HCT116 (cell line): ENCODE data around the gene APOL3. TPM values are rescaled to one million over a fixed set of nuclear protein-coding genes. Genes with fewer than 3 reads are reported as not detected.

ENCODE experiments used
- ATAC-seq: fragments of 200-7000 bp; cut with Tn5 transposase; 2 replicates; pipeline ENCODE4 v1.9.1; 2020; ENCODE audit warnings: mild to moderate bottlenecking, moderate library complexity
- BruUV-seq: library from RNA; stranded (reverse); fragments of 400-500 nt; replicated peaks from 2 replicates; lab custom pipeline; 2021; lab: Mats Ljungman, UMichigan
- CTCF ChIA-PET: fragments of 300-600 bp; sonication (Branson Sonifier 250); formaldehyde crosslinking; loops from one replicate; lab custom pipeline; 2021; ENCODE audit warnings: antibody characterized with exemption; lab: Charles Lee
- POLR2A ChIA-PET: fragments of 300-600, 350-600 bp; sonication (Branson Sonifier 250); formaldehyde crosslinking; loops from one replicate; lab custom pipeline; 2021; ENCODE audit warnings: antibody characterized with exemption; lab: Charles Lee
- RAD21 ChIA-PET, 2 experiments: fragments of 300-600 bp; sonication (Branson Sonifier 250); formaldehyde crosslinking; loops; one replicate each; lab custom pipeline; 2023; ENCODE audit warnings: low total read pairs in 2 of 2; ENCODE audit not compliant: uncharacterized antibody in 2 of 2, unreplicated experiment in 2 of 2, low non-redundant PET in 1 of 2; lab: Charles Lee
- DNase-seq: peaks from one replicate; pipeline ENCODE4 v3.0.0-alpha.2; 2010; ENCODE audit warnings: low read depth, low spot score
- H2AFZ ChIP-seq: fragments of 200-600 bp; shearing (Covaris generic), sonication (generic); 2 replicates; pipeline ENCODE4 v1.6.1; 2017; ENCODE audit warnings: low read depth, mixed run types, mixed read lengths, antibody characterized with exemption, low read length; ENCODE audit not compliant: poor library complexity, severe bottlenecking
- H3K27ac ChIP-seq: 2 replicates; pipeline ENCODE4 v1.5.1; 2012; ENCODE audit warnings: low read depth, low read length
- H3K27me3 ChIP-seq: fragments of 200-600 bp; sonication (generic); 2 replicates; pipeline ENCODE4 v1.6.1; 2016; ENCODE audit warnings: mixed run types, low read length, mixed read lengths; ENCODE audit not compliant: insufficient read depth
- H3K36me3 ChIP-seq, 2 experiments: fragments of 200-500 bp in 1 of 2; fragments of 200-600 bp in 1 of 2; sonication (Bioruptor generic) in 1 of 2; sonication (generic) in 1 of 2; 2 replicates each; pipeline versions ENCODE4 v1.5.1 to v1.6.1; 2014 to 2016; ENCODE audit warnings: low read length in 2 of 2, inconsistent platforms in 1 of 2, mixed read lengths in 1 of 2, mixed run types in 1 of 2; ENCODE audit not compliant: insufficient read depth in 2 of 2, control insufficient read depth in 1 of 2
- H3K4me1 ChIP-seq, 2 experiments: fragments of 200-600 bp in 1 of 2; sonication (generic) in 1 of 2; 2 replicates each; pipeline versions ENCODE4 v1.5.1 to v1.6.1; 2012 to 2017; ENCODE audit warnings: low read length in 2 of 2, inconsistent platforms in 1 of 2, mild to moderate bottlenecking in 1 of 2, mixed read lengths in 1 of 2, mixed run types in 1 of 2, moderate library complexity in 1 of 2; ENCODE audit not compliant: insufficient read depth in 2 of 2, control insufficient read depth in 1 of 2
- H3K4me2 ChIP-seq: fragments of 200-600 bp; sonication (generic); 2 replicates; pipeline ENCODE4 v1.6.1; 2017; ENCODE audit warnings: mixed run types, low read length, mixed read lengths
- H3K4me3 ChIP-seq, 2 experiments: fragments of 200-600 bp in 1 of 2; sonication (generic) in 1 of 2; replicated peaks in 1 of 2; 2 replicates each; pipeline ENCODE4 v1.5.1; 2011 to 2016; ENCODE audit warnings: low read length in 2 of 2, control low read depth in 1 of 2, low read depth in 1 of 2, mild to moderate bottlenecking in 1 of 2, mixed read lengths in 1 of 2, mixed run types in 1 of 2
- H3K79me2 ChIP-seq: fragments of 200-600 bp; sonication (generic); 2 replicates; pipeline ENCODE4 v1.6.1; 2017; ENCODE audit warnings: mild to moderate bottlenecking, mixed run types, low read length, moderate library complexity, mixed read lengths; ENCODE audit not compliant: insufficient read depth
- H3K9ac ChIP-seq: fragments of 200-600 bp; sonication (generic); 2 replicates; pipeline ENCODE4 v1.6.1; 2016; ENCODE audit warnings: low read length, mixed read lengths
- H3K9me2 ChIP-seq: fragments of 200-600 bp; sonication (generic), shearing (Covaris generic); 2 replicates; pipeline ENCODE4 v1.6.1; 2017; ENCODE audit warnings: mixed run types, mild to moderate bottlenecking, moderate library complexity; ENCODE audit not compliant: insufficient read depth
- H3K9me3 ChIP-seq, 2 experiments: fragments of 200-500 bp in 1 of 2; fragments of 200-600 bp in 1 of 2; sonication (Bioruptor generic) in 1 of 2; sonication (generic) in 1 of 2; 2 replicates each; pipeline ENCODE4 v1.6.1; 2014 to 2017; ENCODE audit warnings: low read length in 2 of 2, mixed read lengths in 2 of 2, inconsistent platforms in 1 of 2, low read depth in 1 of 2, mild to moderate bottlenecking in 1 of 2, mixed run types in 1 of 2, moderate library complexity in 1 of 2; ENCODE audit not compliant: control insufficient read depth in 1 of 2, insufficient read depth in 1 of 2
- H4K20me1 ChIP-seq: fragments of 200-600 bp; sonication (generic), shearing (Covaris generic); 2 replicates; pipeline ENCODE4 v1.6.1; 2017; ENCODE audit warnings: mixed run types, mild to moderate bottlenecking, moderate library complexity; ENCODE audit not compliant: insufficient read depth
- CEBPB ChIP-seq: IDR thresholded peaks from 2 replicates; pipeline ENCODE4 v1.6.1; 2012; ENCODE audit warnings: low read depth
- EGR1 ChIP-seq: IDR thresholded peaks from 2 replicates; pipeline ENCODE4 v1.6.1; 2012; ENCODE audit warnings: low read depth
- ELF1 ChIP-seq: IDR thresholded peaks from 2 replicates; pipeline ENCODE4 v1.6.1; 2012; ENCODE audit warnings: low read depth, borderline replicate concordance
- EZH2 ChIP-seq: fragments of 200-600 bp; sonication (generic); IDR thresholded peaks from 2 replicates; pipeline ENCODE4 v1.6.1; 2017; ENCODE audit warnings: antibody characterized with exemption, mixed run types
- JUND ChIP-seq: IDR thresholded peaks from 2 replicates; pipeline ENCODE4 v1.6.1; 2012
- POLR2A ChIP-seq: IDR thresholded peaks from 2 replicates; pipeline ENCODE4 v1.7.0; 2011; ENCODE audit warnings: borderline replicate concordance; ENCODE audit not compliant: insufficient read depth, insufficient read length; ENCODE audit errors: extremely low read depth
- POLR2AphosphoS5 ChIP-seq: IDR thresholded peaks from 2 replicates; pipeline ENCODE4 v1.6.1; 2011; ENCODE audit warnings: mild to moderate bottlenecking, low read depth, low read length, moderate library complexity
- RAD21 ChIP-seq: IDR thresholded peaks from 2 replicates; pipeline ENCODE4 v1.6.1; 2012; ENCODE audit warnings: low read depth, mild to moderate bottlenecking
- SIN3A ChIP-seq: IDR thresholded peaks from 2 replicates; pipeline ENCODE4 v1.6.1; 2012; ENCODE audit warnings: low read depth
- SRF ChIP-seq: IDR thresholded peaks from 2 replicates; pipeline ENCODE4 v1.6.1; 2012; ENCODE audit warnings: low read depth
- YY1 ChIP-seq: IDR thresholded peaks from 2 replicates; pipeline ENCODE4 v1.6.1; 2011; ENCODE audit warnings: low read length, low read depth, moderate library complexity, mild to moderate bottlenecking; ENCODE audit not compliant: insufficient replicate concordance; ENCODE audit errors: extremely low read depth
- ZFX ChIP-seq: fragments of 450-650 bp; IDR thresholded peaks from 2 replicates; pipeline ENCODE4 v1.6.1; 2017
- intact Hi-C: fragments of 100-400 bp; cut with micrococcal nuclease; formaldehyde crosslinking; loops from 2 replicates; pipeline ENCODE4 v1.10.0; 2022
- total RNA-seq: library from RNA; stranded (reverse); gene quantifications from one replicate; pipeline ENCODE4 v1.2.1, GENCODE V29; 2021; ENCODE audit not compliant: unreplicated experiment
- TF ChIP-seq, protein P1 (sequence below): IDR thresholded peaks from 2 replicates; pipeline ENCODE4 v1.6.1; 2012
- TF ChIP-seq, protein P2 (sequence below): IDR thresholded peaks from 2 replicates; pipeline ENCODE4 v1.6.1; 2011; ENCODE audit warnings: mild to moderate bottlenecking, low read length, moderate library complexity; ENCODE audit not compliant: insufficient replicate concordance; ENCODE audit errors: extremely low read depth
- TF ChIP-seq, protein P3 (sequence below), 3 experiments: fragments of 200-600 bp in 1 of 3; sonication (generic) in 1 of 3; IDR thresholded peaks in 2 of 3; conservative IDR thresholded peaks in 1 of 3; 2 replicates each; pipeline ENCODE4 v1.5.1; 2012 to 2017; ENCODE audit warnings: low read depth in 2 of 3, low read length in 2 of 3, antibody characterized with exemption in 1 of 3, borderline replicate concordance in 1 of 3, control low read depth in 1 of 3, mild to moderate bottlenecking in 1 of 3, mixed read lengths in 1 of 3, mixed run types in 1 of 3, moderate library complexity in 1 of 3; ENCODE audit not compliant: insufficient read depth in 1 of 3

APOL3 gene
- total RNA-seq, 1 experiment from 2014 or later: 0.49 TPM

DNA sequence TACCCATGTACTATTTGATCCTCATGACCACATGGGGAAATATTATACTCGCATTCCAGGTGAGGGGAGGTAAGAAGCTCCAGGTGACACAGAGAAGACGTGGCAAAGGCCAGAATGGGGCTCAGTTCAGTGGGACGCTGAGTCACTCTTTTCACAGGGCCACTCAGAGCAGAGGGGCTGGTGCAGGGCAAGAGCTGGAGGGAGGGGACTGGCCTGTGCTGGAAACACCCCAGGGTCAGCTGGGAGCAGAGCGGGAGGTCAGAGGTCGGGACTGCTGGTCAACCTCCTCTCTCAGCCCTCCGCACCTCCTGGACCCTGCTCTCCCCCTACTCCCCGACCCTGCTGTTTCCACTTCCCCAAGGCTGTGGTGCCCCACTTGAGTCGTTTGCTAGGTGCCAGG lies 12.1 kb downstream of the APOL3 start:
- no peak overlapping the region for H3K27ac ChIP-seq
- no peak overlapping the region for H3K4me2 ChIP-seq
- no peaks in the 10 kb centered on the region for H4K20me1 ChIP-seq
- no peaks in the 10 kb centered on the region for H3K27me3 ChIP-seq
- POLR2A ChIA-PET: no interaction called here
- intact Hi-C loops: loop anchor here (5.0 to 10.0 kb wide), 2 partner anchors 76 to 129 kb away; no protein-coding TSS in a partner anchor
- CTCF ChIA-PET: no interaction called here
- H3K9me3 ChIP-seq: no peaks in the 10 kb centered on the region
- TF ChIP-seq, protein P1, sequence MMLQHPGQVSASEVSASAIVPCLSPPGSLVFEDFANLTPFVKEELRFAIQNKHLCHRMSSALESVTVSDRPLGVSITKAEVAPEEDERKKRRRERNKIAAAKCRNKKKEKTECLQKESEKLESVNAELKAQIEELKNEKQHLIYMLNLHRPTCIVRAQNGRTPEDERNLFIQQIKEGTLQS: no peak
- no peak for TF ChIP-seq SIN3A
- TF ChIP-seq POLR2A: no peak
- no peak for TF ChIP-seq YY1
- TF ChIP-seq CEBPB: no peak
- TF ChIP-seq, protein P2, sequence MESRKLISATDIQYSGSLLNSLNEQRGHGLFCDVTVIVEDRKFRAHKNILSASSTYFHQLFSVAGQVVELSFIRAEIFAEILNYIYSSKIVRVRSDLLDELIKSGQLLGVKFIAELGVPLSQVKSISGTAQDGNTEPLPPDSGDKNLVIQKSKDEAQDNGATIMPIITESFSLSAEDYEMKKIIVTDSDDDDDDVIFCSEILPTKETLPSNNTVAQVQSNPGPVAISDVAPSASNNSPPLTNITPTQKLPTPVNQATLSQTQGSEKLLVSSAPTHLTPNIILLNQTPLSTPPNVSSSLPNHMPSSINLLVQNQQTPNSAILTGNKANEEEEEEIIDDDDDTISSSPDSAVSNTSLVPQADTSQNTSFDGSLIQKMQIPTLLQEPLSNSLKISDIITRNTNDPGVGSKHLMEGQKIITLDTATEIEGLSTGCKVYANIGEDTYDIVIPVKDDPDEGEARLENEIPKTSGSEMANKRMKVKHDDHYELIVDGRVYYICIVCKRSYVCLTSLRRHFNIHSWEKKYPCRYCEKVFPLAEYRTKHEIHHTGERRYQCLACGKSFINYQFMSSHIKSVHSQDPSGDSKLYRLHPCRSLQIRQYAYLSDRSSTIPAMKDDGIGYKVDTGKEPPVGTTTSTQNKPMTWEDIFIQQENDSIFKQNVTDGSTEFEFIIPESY: no peak
- TF ChIP-seq, all 23 proteins: peak for 0
- no peak overlapping the region for H3K9ac ChIP-seq
- no peak for DNase-seq
- no peak for ATAC-seq
- no TSS peak for BruUV-seq
- H3K36me3 ChIP-seq: no peaks in the 10 kb centered on the region
- RAD21 ChIA-PET: no interaction called here
- H2AFZ ChIP-seq: no peak overlapping the region
- no peaks in the 10 kb centered on the region for H3K4me1 ChIP-seq
- H3K79me2 ChIP-seq: no peaks in the 10 kb centered on the region
- H3K4me3 ChIP-seq: no peak overlapping the region
- no peaks in the 10 kb centered on the region for H3K9me2 ChIP-seq

DNA sequence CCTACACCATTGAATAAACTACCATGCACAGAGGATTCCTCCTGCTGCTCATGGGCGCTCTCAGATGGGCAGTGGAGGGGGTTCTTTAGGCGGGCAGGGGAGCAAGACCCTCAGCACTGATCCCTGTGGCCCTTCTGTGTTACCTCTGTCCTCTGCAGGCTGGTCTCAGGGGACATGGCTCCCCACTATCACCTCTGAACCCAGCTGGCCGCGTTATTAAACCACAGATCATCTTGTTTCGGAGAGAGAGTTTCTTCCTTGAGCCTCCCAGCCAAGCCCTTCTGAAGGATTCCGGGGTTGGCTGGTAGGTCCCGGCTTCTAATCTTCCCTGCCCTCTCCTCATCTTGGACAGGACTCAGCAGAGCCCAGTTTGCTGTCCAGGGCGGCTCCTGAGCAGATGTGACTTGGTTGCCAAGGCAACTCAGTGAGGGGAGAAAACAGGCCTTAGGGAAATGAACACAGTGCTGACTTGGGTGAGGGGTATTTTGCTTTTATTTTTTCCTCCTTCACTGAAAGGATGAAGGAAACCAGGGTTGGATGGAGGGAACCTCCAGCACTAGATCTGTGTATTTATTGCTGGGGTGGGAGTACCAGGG lies 13.3 kb downstream of the APOL3 start:
- H3K4me3 ChIP-seq: no peak overlapping the region
- intact Hi-C loops: loop anchor here (5.0 to 10.0 kb wide), 2 partner anchors 78 to 130 kb away; no protein-coding TSS in a partner anchor
- DNase-seq (no peak), ATAC-seq (no peak)
- ChIA-PET POLR2A (no interaction called here), RAD21 (no interaction called here), CTCF (no interaction called here)
- H3K79me2 ChIP-seq: no peaks in the 10 kb centered on the region
- no peaks in the 10 kb centered on the region for H3K4me1 ChIP-seq
- H3K9me3 ChIP-seq: no peaks in the 10 kb centered on the region
- no peak overlapping the region for H2AFZ ChIP-seq
- H3K9ac ChIP-seq: no peak overlapping the region
- H3K36me3 ChIP-seq: no peaks in the 10 kb centered on the region
- BruUV-seq: no TSS peak
- H3K4me2 ChIP-seq: no peak overlapping the region
- no peak overlapping the region for H3K27ac ChIP-seq
- H4K20me1 ChIP-seq: no peaks in the 10 kb centered on the region
- H3K9me2 ChIP-seq: no peaks in the 10 kb centered on the region
- H3K27me3 ChIP-seq: 0 out of 2 replicates have a peak, but pooled peaks cover 4% of the 10 kb centered on the region
- no peak for TF ChIP-seq SIN3A
- no peak for TF ChIP-seq SRF
- no peak for TF ChIP-seq EGR1
- no peak for TF ChIP-seq EZH2
- no peak for TF ChIP-seq RAD21
- TF ChIP-seq ELF1: no peak
- TF ChIP-seq ZFX: no peak
- no peak for TF ChIP-seq JUND
- TF ChIP-seq, protein P3, sequence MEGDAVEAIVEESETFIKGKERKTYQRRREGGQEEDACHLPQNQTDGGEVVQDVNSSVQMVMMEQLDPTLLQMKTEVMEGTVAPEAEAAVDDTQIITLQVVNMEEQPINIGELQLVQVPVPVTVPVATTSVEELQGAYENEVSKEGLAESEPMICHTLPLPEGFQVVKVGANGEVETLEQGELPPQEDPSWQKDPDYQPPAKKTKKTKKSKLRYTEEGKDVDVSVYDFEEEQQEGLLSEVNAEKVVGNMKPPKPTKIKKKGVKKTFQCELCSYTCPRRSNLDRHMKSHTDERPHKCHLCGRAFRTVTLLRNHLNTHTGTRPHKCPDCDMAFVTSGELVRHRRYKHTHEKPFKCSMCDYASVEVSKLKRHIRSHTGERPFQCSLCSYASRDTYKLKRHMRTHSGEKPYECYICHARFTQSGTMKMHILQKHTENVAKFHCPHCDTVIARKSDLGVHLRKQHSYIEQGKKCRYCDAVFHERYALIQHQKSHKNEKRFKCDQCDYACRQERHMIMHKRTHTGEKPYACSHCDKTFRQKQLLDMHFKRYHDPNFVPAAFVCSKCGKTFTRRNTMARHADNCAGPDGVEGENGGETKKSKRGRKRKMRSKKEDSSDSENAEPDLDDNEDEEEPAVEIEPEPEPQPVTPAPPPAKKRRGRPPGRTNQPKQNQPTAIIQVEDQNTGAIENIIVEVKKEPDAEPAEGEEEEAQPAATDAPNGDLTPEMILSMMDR (IDR thresholded peaks at IDR 0.05 in 2 of 3, conservative IDR thresholded peaks at IDR 0.05 in 1 of 3; ENCODE audit: borderline replicate concordance in 1 of 3, insufficient read depth in 1 of 3, low read depth in 2 of 3, low read length in 2 of 3): no peak
- no peak for TF ChIP-seq POLR2AphosphoS5
- no peak for TF ChIP-seq POLR2A
